ENCODE measurements around the gene IGFBP2. TPM values are rescaled to one million over a fixed set of nuclear protein-coding genes. Genes with fewer than 3 reads are reported as not detected.

IGFBP2 gene
- total and polyA plus RNA-seq, 2 experiments from 2014 or later, result 451 to 476 TPM

- H3K4me1 ChIP-seq (ENCODE audit: low read depth), result peaks cover 17% of the 10 kb centered on the region
- no peak for TF ChIP-seq CTCF (IDR thresholded peaks at IDR 0.05; ENCODE audit: low read depth, low read length)
- no peaks in the 10 kb centered on the region for H3K9me3 ChIP-seq (ENCODE audit: low read depth)
- no peak overlapping the region for H3K4me3 ChIP-seq
- peak in 1 of 2 donors; percentile 15 for DNase-seq (ENCODE audit: low read depth in 1 of 2, low spot score in 1 of 2)
- no peaks in the 10 kb centered on the region for H3K27me3 ChIP-seq
- no peak overlapping the region for H3K27ac ChIP-seq
- H3K36me3 ChIP-seq, result no peaks in the 10 kb centered on the region
Observed at GRCh38 chr2:216621292-216621691, 11.9 kb upstream of the IGFBP2 start.

- no peak for DNase-seq (ENCODE audit: low read depth in 1 of 2, low spot score in 1 of 2)
- Histone ChIP-seq H3K27ac (no peak overlapping the region), H3K4me1 (ENCODE audit: low read depth) (peaks cover 8% of the 10 kb centered on the region), H3K36me3 (no peaks in the 10 kb centered on the region), H3K4me3 (no peak overlapping the region), H3K27me3 (no peaks in the 10 kb centered on the region), H3K9me3 (ENCODE audit: low read depth) (no peaks in the 10 kb centered on the region)
- TF ChIP-seq CTCF (IDR thresholded peaks at IDR 0.05; ENCODE audit: low read depth, low read length), result no peak
Observed at GRCh38 chr2:216622526-216622925, 10.7 kb upstream of the IGFBP2 start.

GRCh38 chr2:216624251-216624650, 9.0 kb upstream of the IGFBP2 start:
- no peak for DNase-seq (ENCODE audit: low read depth in 1 of 2, low spot score in 1 of 2)
- Histone ChIP-seq H3K4me1 (ENCODE audit: low read depth) (peaks cover 4% of the 10 kb centered on the region), H3K27ac (no peak overlapping the region), H3K9me3 (ENCODE audit: low read depth) (no peaks in the 10 kb centered on the region), H3K4me3 (no peak overlapping the region), H3K27me3 (no peaks in the 10 kb centered on the region), H3K36me3 (no peaks in the 10 kb centered on the region)
- no peak for TF ChIP-seq CTCF (IDR thresholded peaks at IDR 0.05; ENCODE audit: low read depth, low read length)

- Histone ChIP-seq H3K4me1 (ENCODE audit: low read depth) (no peaks in the 10 kb centered on the region), H3K36me3 (no peaks in the 10 kb centered on the region), H3K9me3 (ENCODE audit: low read depth) (no peaks in the 10 kb centered on the region), H3K4me3 (no peak overlapping the region), H3K27ac (no peak overlapping the region), H3K27me3 (no peaks in the 10 kb centered on the region)
- TF ChIP-seq CTCF (IDR thresholded peaks at IDR 0.05; ENCODE audit: low read depth, low read length), result no peak
- DNase-seq (ENCODE audit: low read depth in 1 of 2, low spot score in 1 of 2), result no peak
Observed at GRCh38 chr2:216626168-216626874, 6.9 kb upstream of the IGFBP2 start.

- Histone ChIP-seq H3K4me1 (ENCODE audit: low read depth) (peaks cover under 1% of the 10 kb centered on the region), H3K4me3 (no peak overlapping the region), H3K27me3 (no peaks in the 10 kb centered on the region), H3K27ac (no peak overlapping the region), H3K9me3 (ENCODE audit: low read depth) (no peaks in the 10 kb centered on the region), H3K36me3 (no peaks in the 10 kb centered on the region)
- no peak for DNase-seq (ENCODE audit: low read depth in 1 of 2, low spot score in 1 of 2)
- no peak for TF ChIP-seq CTCF (IDR thresholded peaks at IDR 0.05; ENCODE audit: low read depth, low read length)
Observed at GRCh38 chr2:216626875-216627245, 6.4 kb upstream of the IGFBP2 start.

Measured in cardiac muscle cell (in vitro differentiated cells and primary cell).